H54 (cell line): ENCODE data around the gene SAFB.
"Not testable (repeated sequence)": the region's sequence is repeated elsewhere in the genome, so short reads cannot be mapped to it uniquely, and the experiment has no call there.

Source experiments
- DNase-seq: peaks from one replicate; pipeline ENCODE4 v3.0.0; 2011; ENCODE audit warnings: low spot score, mixed read lengths; ENCODE audit not compliant: insufficient read length
- FAIRE-seq: peaks from 3 replicates; lab custom pipeline; 2011; peaks lifted over from hg19 to GRCh38; lab: Jason Lieb, UNC
- POLR2A ChIP-seq: IDR thresholded peaks from 2 replicates; pipeline ENCODE4 v1.6.1; 2011; ENCODE audit warnings: low read depth, mild to moderate bottlenecking, low read length

SAFB gene

GRCh38 chr19:5590151-5590864, 32.6 kb upstream of the SAFB start:
- no peak for FAIRE-seq
- no peak for TF ChIP-seq POLR2A
- DNase-seq = no peak

- FAIRE-seq (no peak), DNase-seq (no peak)
- TF ChIP-seq POLR2A = no peak
Measured at GRCh38 chr19:5590865-5591154, 32.1 kb upstream of the SAFB start.

GRCh38 chr19:5591476-5591875, 31.4 kb upstream of the SAFB start:
- FAIRE-seq = no peak
- TF ChIP-seq POLR2A = no peak
- no peak for DNase-seq

- DNase-seq = no peak
- TF ChIP-seq POLR2A = no peak
- no peak for FAIRE-seq
Measured at GRCh38 chr19:5592531-5593342, 30.1 kb upstream of the SAFB start.

- FAIRE-seq = no peak
- no peak for TF ChIP-seq POLR2A
- DNase-seq = no peak
Measured at GRCh38 chr19:5593343-5594255, 29.3 kb upstream of the SAFB start.

GRCh38 chr19:5594521-5594950, 28.3 kb upstream of the SAFB start:
- DNase-seq = no peak
- no peak for TF ChIP-seq POLR2A
- no peak for FAIRE-seq

GRCh38 chr19:5595129-5595528, 27.8 kb upstream of the SAFB start:
- TF ChIP-seq POLR2A = no peak
- FAIRE-seq (no peak), DNase-seq (no peak)

- DNase-seq (no peak), FAIRE-seq (no peak)
- TF ChIP-seq POLR2A = no peak
Measured at GRCh38 chr19:5595745-5596144, 27.1 kb upstream of the SAFB start.

GRCh38 chr19:5600797-5601196, 22.1 kb upstream of the SAFB start:
- no peak for FAIRE-seq
- TF ChIP-seq POLR2A = no peak
- DNase-seq = no peak

GRCh38 chr19:5603626-5604025, 19.3 kb upstream of the SAFB start:
- no peak for TF ChIP-seq POLR2A
- DNase-seq (no peak), FAIRE-seq (no peak)

GRCh38 chr19:5605362-5605761, 17.5 kb upstream of the SAFB start:
- FAIRE-seq (no peak), DNase-seq (no peak)
- no peak for TF ChIP-seq POLR2A

- DNase-seq = no peak
- no peak for TF ChIP-seq POLR2A
- FAIRE-seq = no peak
Measured at GRCh38 chr19:5607318-5608275, 15.3 kb upstream of the SAFB start.

- no peak for DNase-seq
- TF ChIP-seq POLR2A = no peak
- no peak for FAIRE-seq
Measured at GRCh38 chr19:5608291-5608690, 14.6 kb upstream of the SAFB start.

GRCh38 chr19:5608766-5609165, 14.1 kb upstream of the SAFB start:
- not testable (repeated sequence) for FAIRE-seq, DNase-seq
